Measurements from ENCODE around the gene MYZAP. TPM values are rescaled to one million over a fixed set of nuclear protein-coding genes. Genes with fewer than 3 reads are reported as not detected.

The MYZAP gene
- total and polyA plus RNA-seq, 2 of the 8 experiments (the other 6 are each of a cell fraction or from before 2014, with no cell fraction given): 0.41 to 0.65 TPM

DNA sequence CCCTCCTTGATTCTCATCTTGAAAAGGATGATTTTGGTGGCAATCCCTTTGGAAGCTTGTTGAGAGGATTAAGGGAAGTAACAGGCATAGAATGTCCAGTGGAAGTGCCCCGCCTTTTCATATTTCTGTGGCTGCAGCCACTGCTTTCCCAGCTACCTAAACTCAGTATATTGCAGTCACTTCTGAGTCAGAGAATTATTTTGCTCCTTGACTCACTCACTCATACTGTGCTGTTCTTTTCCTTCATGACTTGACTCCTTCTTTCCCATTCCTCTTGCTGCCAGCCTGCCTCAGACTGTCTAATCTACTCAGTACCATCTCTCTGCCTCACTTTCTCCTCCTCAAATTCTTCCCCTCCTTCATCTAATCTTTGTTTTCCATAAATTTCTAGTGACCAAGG is 88.3 kb downstream of the MYZAP start (continued):
- TF ChIP-seq KDM5A (IDR thresholded peaks at IDR 0.05; ENCODE audit: low read length): no peak

DNA sequence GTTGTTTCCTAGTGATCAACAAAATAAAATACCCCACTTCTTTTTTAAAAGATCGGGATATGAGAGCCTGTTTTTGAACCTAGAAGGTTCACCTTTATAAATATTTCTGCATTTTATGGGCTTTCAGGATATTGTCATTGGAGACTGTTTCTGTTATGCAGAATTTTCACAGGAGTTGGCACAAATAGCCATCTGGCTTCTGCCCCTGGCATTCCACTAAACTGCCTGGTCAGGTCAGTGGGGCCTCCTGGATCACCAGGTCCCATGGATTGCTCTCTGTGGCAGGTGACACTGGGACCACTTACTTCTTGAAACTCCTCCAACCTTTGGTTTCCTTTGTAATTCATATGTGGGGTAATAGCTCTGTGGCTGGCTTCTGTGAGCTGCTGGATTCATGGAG is 89.3 kb downstream of the MYZAP start:
- H3K14ac ChIP-seq (ENCODE audit: insufficient read length): no peak overlapping the region
- POLR2A ChIA-PET (ENCODE audit: partially characterized antibody): no interaction called here
- no peak overlapping the region for H2BK5ac ChIP-seq (ENCODE audit: low read depth, low read length)
- H4K91ac ChIP-seq (replicated peaks; ENCODE audit: insufficient read length, low read length): no peak overlapping the region
- no peak overlapping the region for H2BK20ac ChIP-seq (ENCODE audit: low read length)
- H3K27me3 ChIP-seq (replicated peaks in 1 of 4; ENCODE audit: control insufficient read depth in 3 of 4, extremely low read depth in 1 of 4, insufficient read depth in 3 of 4, low read length in 3 of 4): no peaks in the 10 kb centered on the region
- no peak overlapping the region for H3K27ac ChIP-seq (ENCODE audit: low read depth, low read length)
- H3K23ac ChIP-seq (ENCODE audit: insufficient read length): no peak overlapping the region
- no peak overlapping the region for H4K5ac ChIP-seq (ENCODE audit: insufficient read length, low read depth, low read length)
- 83% methylated on average over 1 of the region's 1 CpG; no CpG with 5 or more reads in 1 of the 2 experiments for WGBS, 2 experiments (ENCODE audit: extremely low coverage in 1 of 2, insufficient coverage in 1 of 2, insufficient read length in 1 of 2, insufficient replicate concordance in 2 of 2, low coverage in 1 of 2, low lambda C conversion rate in 2 of 2, missing lambda C conversion rate in 1 of 2)
- no peak overlapping the region for H3K4me3 ChIP-seq (ENCODE audit: extremely low read depth in 1 of 4, insufficient read depth in 2 of 4, low read depth in 3 of 4, low read length in 4 of 4)
- H3K23me2 ChIP-seq (ENCODE audit: low read depth, low read length): no peaks in the 10 kb centered on the region
- TF ChIP-seq SIN3A (conservative IDR thresholded peaks at IDR 0.05 in 1 of 2, IDR thresholded peaks at IDR 0.05 in 1 of 2; ENCODE audit: low read depth in 1 of 2, low read length in 2 of 2) (no peak), KDM1A (IDR thresholded peaks at IDR 0.05; ENCODE audit: borderline replicate concordance, low read length) (no peak), CHD2 (IDR thresholded peaks at IDR 0.05; ENCODE audit: low read length) (no peak), NRF1 (IDR thresholded peaks at IDR 0.05; ENCODE audit: low read depth, low read length) (no peak), SP4 (IDR thresholded peaks at IDR 0.05; ENCODE audit: low read length) (no peak)
- TF ChIP-seq, protein P1, sequence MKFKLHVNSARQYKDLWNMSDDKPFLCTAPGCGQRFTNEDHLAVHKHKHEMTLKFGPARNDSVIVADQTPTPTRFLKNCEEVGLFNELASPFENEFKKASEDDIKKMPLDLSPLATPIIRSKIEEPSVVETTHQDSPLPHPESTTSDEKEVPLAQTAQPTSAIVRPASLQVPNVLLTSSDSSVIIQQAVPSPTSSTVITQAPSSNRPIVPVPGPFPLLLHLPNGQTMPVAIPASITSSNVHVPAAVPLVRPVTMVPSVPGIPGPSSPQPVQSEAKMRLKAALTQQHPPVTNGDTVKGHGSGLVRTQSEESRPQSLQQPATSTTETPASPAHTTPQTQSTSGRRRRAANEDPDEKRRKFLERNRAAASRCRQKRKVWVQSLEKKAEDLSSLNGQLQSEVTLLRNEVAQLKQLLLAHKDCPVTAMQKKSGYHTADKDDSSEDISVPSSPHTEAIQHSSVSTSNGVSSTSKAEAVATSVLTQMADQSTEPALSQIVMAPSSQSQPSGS (IDR thresholded peaks at IDR 0.05; ENCODE audit: low read length): no peak
- H3K4me1 ChIP-seq (replicated peaks in 1 of 4; ENCODE audit: control insufficient read depth in 3 of 4, insufficient read depth in 4 of 4, low read length in 3 of 4): no peaks in the 10 kb centered on the region
- no peak overlapping the region for H2BK12ac ChIP-seq (ENCODE audit: low read depth, low read length)
- no peak overlapping the region for H3K56ac ChIP-seq (replicated peaks; ENCODE audit: insufficient read length, low read depth, low read length)
- no peak overlapping the region for H4K8ac ChIP-seq (ENCODE audit: extremely low read depth, insufficient read depth, low read length)
- FAIRE-seq (no peak), DNase-seq (ENCODE audit: low read depth in 1 of 2, low spot score in 2 of 2) (no peak)
- no peaks in the 10 kb centered on the region for H3K36me3 ChIP-seq (ENCODE audit: control insufficient read depth in 2 of 4, insufficient read depth in 4 of 4, low read length in 3 of 4)
- no peak overlapping the region for H2AFZ ChIP-seq (ENCODE audit: low read length)
- CTCF ChIA-PET (ENCODE audit: partially characterized antibody): no interaction called here
- no peaks in the 10 kb centered on the region for H3K79me2 ChIP-seq (ENCODE audit: control insufficient read depth in 1 of 2, insufficient read depth in 2 of 2, low read length in 2 of 2)
- H3K4ac ChIP-seq (replicated peaks; ENCODE audit: insufficient read length, low read depth, low read length): no peak overlapping the region
- no peaks in the 10 kb centered on the region for H3K9me3 ChIP-seq (ENCODE audit: insufficient read depth in 2 of 2, low read depth in 1 of 2, low read length in 1 of 2)
- no peaks in the 10 kb centered on the region for H4K20me1 ChIP-seq (replicated peaks in 1 of 2; ENCODE audit: control insufficient read depth in 1 of 2, insufficient read depth in 2 of 2, low read length in 2 of 2)
- no peak overlapping the region for H2BK120ac ChIP-seq (replicated peaks; ENCODE audit: low read depth, low read length)
- no peak overlapping the region for H2BK15ac ChIP-seq (ENCODE audit: low read length)
- no peak overlapping the region for H2AK5ac ChIP-seq (ENCODE audit: low read depth, low read length)
- no peak overlapping the region for H3K9ac ChIP-seq (replicated peaks in 1 of 4; ENCODE audit: extremely low read depth in 1 of 4, low read depth in 3 of 4, low read length in 3 of 4)
- H3K79me1 ChIP-seq (ENCODE audit: low read depth, low read length): no peaks in the 10 kb centered on the region
- H3K4me2 ChIP-seq (ENCODE audit: insufficient read depth in 1 of 2, low read depth in 2 of 2, low read length in 2 of 2): no peak overlapping the region; a peak in 1 of 4 replicates
- no peak overlapping the region for H3K18ac ChIP-seq (ENCODE audit: extremely low read depth, low read length)

All from H1 (cell line).